ENCODE results near the gene NCS1. TPM values are rescaled to one million over a fixed set of nuclear protein-coding genes. Genes with fewer than 3 reads are reported as not detected.

NCS1 gene
- total RNA-seq, 2 experiments from 2014 or later, result 4.0 to 16.9 TPM

GRCh38 chr9:130185017-130185416 lies 12.8 kb downstream of the NCS1 start:
- H3K4me3 Mint-ChIP-seq, result no peak overlapping the region
- CTCF ChIA-PET, result no interaction called here
- H3K27me3 Mint-ChIP-seq, result no peaks in the 10 kb centered on the region
- peaks cover 3% of the 10 kb centered on the region for H3K4me1 Mint-ChIP-seq
- no peaks in the 10 kb centered on the region for H3K9me3 Mint-ChIP-seq (ENCODE audit: low read depth)
- ATAC-seq (no peak), DNase-seq (no peak)
- no peak overlapping the region for H3K27ac Mint-ChIP-seq
- no peaks in the 10 kb centered on the region for H3K36me3 Mint-ChIP-seq

GRCh38 chr9:130185490-130186031 lies 13.4 kb downstream of the NCS1 start:
- Mint-ChIP-seq H3K4me1 (peaks cover 3% of the 10 kb centered on the region), H3K4me3 (no peak overlapping the region), H3K9me3 (ENCODE audit: low read depth) (no peaks in the 10 kb centered on the region), H3K36me3 (no peaks in the 10 kb centered on the region), H3K27me3 (no peaks in the 10 kb centered on the region), H3K27ac (no peak overlapping the region)
- ATAC-seq, result no peak
- no peak for DNase-seq
- CTCF ChIA-PET, result no interaction called here

GRCh38 chr9:130186051-130186450 lies 13.8 kb downstream of the NCS1 start:
- no peaks in the 10 kb centered on the region for H3K9me3 Mint-ChIP-seq (ENCODE audit: low read depth)

DNA sequence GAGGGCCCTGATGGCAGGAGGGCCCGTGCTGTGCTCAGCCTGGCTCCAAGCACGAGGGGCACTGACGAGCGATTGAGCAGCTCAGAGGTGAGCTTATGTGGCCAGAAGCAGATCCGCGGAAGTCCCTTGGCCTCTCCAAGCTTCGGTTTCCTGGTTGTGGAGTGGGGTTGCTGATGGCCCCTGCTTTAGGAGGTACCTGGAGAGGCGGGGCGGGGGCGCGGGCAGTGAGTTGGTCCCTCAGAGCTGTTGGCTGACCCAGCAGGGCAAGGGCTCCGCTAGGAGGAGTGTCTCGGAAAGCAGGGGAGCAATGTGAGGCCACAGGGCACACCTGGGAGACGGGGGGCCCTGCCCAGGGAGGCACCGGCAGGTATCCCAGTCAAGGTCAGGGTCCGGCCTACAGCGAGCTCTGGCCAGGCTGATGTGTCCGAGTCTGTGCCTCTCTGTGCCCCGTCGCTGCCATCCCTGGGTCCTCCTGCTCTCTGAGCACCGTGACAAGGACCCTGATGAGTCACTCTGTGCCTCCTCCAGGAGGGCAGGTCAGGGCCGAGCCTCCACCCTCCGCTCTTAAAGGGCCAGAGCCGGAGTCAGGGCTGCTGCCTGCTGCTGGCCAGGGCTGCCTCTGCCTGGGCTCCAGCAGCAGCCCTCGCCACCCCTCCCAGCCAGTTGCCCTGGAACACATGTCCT lies 14.8 kb downstream of the NCS1 start:
- CTCF ChIA-PET, result no interaction called here
- Mint-ChIP-seq H3K27ac (no peak overlapping the region), H3K4me3 (no peak overlapping the region), H3K36me3 (no peaks in the 10 kb centered on the region), H3K4me1 (peaks cover 3% of the 10 kb centered on the region), H3K9me3 (ENCODE audit: low read depth) (no peaks in the 10 kb centered on the region), H3K27me3 (no peaks in the 10 kb centered on the region)
- DNase-seq (no peak), ATAC-seq (peak; percentile 46)

More at GRCh38 chr9:130186051-130186450, 13.8 kb downstream of the NCS1 start:
- ATAC-seq (no peak), DNase-seq (no peak)
- no peaks in the 10 kb centered on the region for H3K36me3 Mint-ChIP-seq
- peaks cover 3% of the 10 kb centered on the region for H3K4me1 Mint-ChIP-seq
- H3K4me3 Mint-ChIP-seq, result no peak overlapping the region
- CTCF ChIA-PET, result no interaction called here
- H3K27ac Mint-ChIP-seq, result no peak overlapping the region
- H3K27me3 Mint-ChIP-seq, result no peaks in the 10 kb centered on the region

- CTCF ChIA-PET, result no interaction called here
- Mint-ChIP-seq H3K9me3 (ENCODE audit: low read depth) (no peaks in the 10 kb centered on the region), H3K27me3 (no peaks in the 10 kb centered on the region), H3K36me3 (no peaks in the 10 kb centered on the region), H3K27ac (no peak overlapping the region), H3K4me1 (peaks cover 3% of the 10 kb centered on the region), H3K4me3 (no peak overlapping the region)
- DNase-seq (no peak), ATAC-seq (no peak)
Observed at GRCh38 chr9:130187523-130187846, 15.3 kb downstream of the NCS1 start.

GRCh38 chr9:130188860-130189481 lies 16.8 kb downstream of the NCS1 start:
- Mint-ChIP-seq H3K4me3 (no peak overlapping the region), H3K27me3 (no peaks in the 10 kb centered on the region), H3K9me3 (ENCODE audit: low read depth) (no peaks in the 10 kb centered on the region), H3K36me3 (no peaks in the 10 kb centered on the region), H3K27ac (no peak overlapping the region), H3K4me1 (no peaks in the 10 kb centered on the region)
- DNase-seq (no peak), ATAC-seq (no peak)
- CTCF ChIA-PET, result interaction anchor here (1.6 kb wide), 1 partner anchor 47 kb away, joined by 3 read pairs; no protein-coding TSS in a partner anchor

- Mint-ChIP-seq H3K27ac (no peak overlapping the region), H3K4me1 (no peaks in the 10 kb centered on the region), H3K4me3 (no peak overlapping the region), H3K36me3 (no peaks in the 10 kb centered on the region), H3K9me3 (ENCODE audit: low read depth) (no peaks in the 10 kb centered on the region), H3K27me3 (no peaks in the 10 kb centered on the region)
- CTCF ChIA-PET, result interaction anchor here (0.6 kb wide), 1 partner anchor 76 kb away, joined by 3 read pairs; no protein-coding TSS in a partner anchor
- DNase-seq (no peak), ATAC-seq (no peak)
Observed at GRCh38 chr9:130189840-130190239, 17.6 kb downstream of the NCS1 start.

- DNase-seq, result no peak
- Mint-ChIP-seq H3K27ac (no peak overlapping the region), H3K4me1 (no peaks in the 10 kb centered on the region), H3K36me3 (no peaks in the 10 kb centered on the region), H3K4me3 (no peak overlapping the region), H3K27me3 (no peaks in the 10 kb centered on the region), H3K9me3 (ENCODE audit: low read depth) (no peaks in the 10 kb centered on the region)
- ATAC-seq, result no peak
- CTCF ChIA-PET, result no interaction called here
Observed at GRCh38 chr9:130191068-130191748, 19.0 kb downstream of the NCS1 start.

DNA sequence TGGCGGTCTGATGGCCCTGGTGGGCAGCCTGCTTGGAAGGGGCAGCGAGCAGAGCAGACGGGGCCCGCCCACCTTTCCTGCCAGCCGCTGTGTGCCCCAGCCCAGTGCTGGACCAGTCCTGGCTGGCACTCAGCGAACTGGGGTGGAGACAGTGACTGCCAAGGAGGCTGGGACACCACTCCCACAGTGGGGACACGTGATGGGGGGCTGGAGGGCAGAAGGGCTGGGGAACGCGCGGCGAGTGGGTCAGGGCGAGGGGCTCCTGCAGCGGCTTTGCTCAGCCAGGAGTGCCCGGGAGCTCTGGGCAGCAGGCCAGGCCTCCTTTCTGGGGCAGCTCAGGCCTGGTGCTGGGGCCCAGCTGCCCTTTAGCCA lies 19.5 kb downstream of the NCS1 start:
- Mint-ChIP-seq H3K9me3 (ENCODE audit: low read depth) (no peaks in the 10 kb centered on the region), H3K36me3 (no peaks in the 10 kb centered on the region), H3K4me1 (no peaks in the 10 kb centered on the region), H3K4me3 (no peak overlapping the region), H3K27me3 (no peaks in the 10 kb centered on the region), H3K27ac (no peak overlapping the region)
- ATAC-seq (no peak), DNase-seq (no peak)
- CTCF ChIA-PET, result no interaction called here

DNA sequence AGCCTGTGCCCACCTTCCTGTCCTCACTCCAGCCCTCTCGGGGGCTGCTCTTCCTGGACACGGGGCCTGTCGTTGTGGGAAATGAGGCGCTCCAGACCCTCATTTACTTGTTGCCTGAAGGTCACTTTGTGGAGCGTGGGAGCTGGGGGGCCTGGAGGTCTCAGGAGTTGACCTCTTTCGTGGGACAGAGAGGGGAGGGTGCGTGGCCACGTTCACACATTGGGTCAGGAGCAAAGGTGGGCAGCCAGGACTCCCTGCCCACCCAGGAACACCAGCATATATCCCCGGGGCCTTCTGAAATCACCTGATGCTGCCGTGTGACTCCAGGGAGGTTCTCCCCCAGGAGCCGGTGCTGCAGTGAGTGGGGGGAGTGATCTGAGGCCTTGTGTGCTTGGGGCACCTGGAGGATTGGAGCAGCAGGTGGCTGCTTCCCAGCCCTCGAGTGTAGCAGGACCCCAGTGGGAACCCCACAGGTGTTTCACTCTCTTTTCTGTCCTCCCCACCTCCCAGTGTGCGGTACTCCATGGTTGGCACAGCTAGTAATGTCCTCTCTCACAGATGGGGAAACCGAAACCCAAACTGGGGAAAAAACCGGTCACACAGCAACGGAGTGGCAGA lies 20.3 kb downstream of the NCS1 start:
- Mint-ChIP-seq H3K9me3 (ENCODE audit: low read depth) (no peaks in the 10 kb centered on the region), H3K27ac (no peak overlapping the region), H3K4me3 (no peak overlapping the region), H3K36me3 (no peaks in the 10 kb centered on the region), H3K27me3 (no peaks in the 10 kb centered on the region), H3K4me1 (no peaks in the 10 kb centered on the region)
- DNase-seq (no peak), ATAC-seq (no peak)
- CTCF ChIA-PET, result interaction anchor here (2.3 kb wide), 1 partner anchor 85 kb away, joined by 8 read pairs; no protein-coding TSS in a partner anchor

GRCh38 chr9:130193103-130193502 lies 20.9 kb downstream of the NCS1 start:
- CTCF ChIA-PET, result interaction anchor here (2.3 kb wide), 1 partner anchor 86 kb away, joined by 8 read pairs; no protein-coding TSS in a partner anchor
- Mint-ChIP-seq H3K9me3 (ENCODE audit: low read depth) (no peaks in the 10 kb centered on the region), H3K4me3 (no peak overlapping the region), H3K36me3 (no peaks in the 10 kb centered on the region), H3K4me1 (no peaks in the 10 kb centered on the region), H3K27ac (no peak overlapping the region), H3K27me3 (no peaks in the 10 kb centered on the region)
- ATAC-seq, result no peak
- no peak for DNase-seq

GRCh38 chr9:130193531-130194377 lies 21.6 kb downstream of the NCS1 start:
- Mint-ChIP-seq H3K4me3 (no peak overlapping the region), H3K36me3 (no peaks in the 10 kb centered on the region), H3K27me3 (no peaks in the 10 kb centered on the region), H3K9me3 (ENCODE audit: low read depth) (no peaks in the 10 kb centered on the region), H3K27ac (no peak overlapping the region), H3K4me1 (no peaks in the 10 kb centered on the region)
- ATAC-seq, result no peak
- no peak for DNase-seq
- CTCF ChIA-PET, result interaction anchor here (2.3 kb wide), 1 partner anchor 87 kb away, joined by 8 read pairs; no protein-coding TSS in a partner anchor

Data from activated CD8-positive, alpha-beta memory T cell treated with anti-CD3 and anti-CD28 coated beads, Interleukin-2, amount 10 ng/mL, durations not matched to agents 7 days and 5 days (primary cell).